ENCODE results near the gene ECM2. TPM values are rescaled to one million over a fixed set of nuclear protein-coding genes. Genes with fewer than 3 reads are reported as not detected.
A peak's percentile ranks its signal among the peaks of the same experiment; 100 is the strongest.

Gene ECM2
- total RNA-seq, 2 experiments from 2014 or later = not detected

DNA sequence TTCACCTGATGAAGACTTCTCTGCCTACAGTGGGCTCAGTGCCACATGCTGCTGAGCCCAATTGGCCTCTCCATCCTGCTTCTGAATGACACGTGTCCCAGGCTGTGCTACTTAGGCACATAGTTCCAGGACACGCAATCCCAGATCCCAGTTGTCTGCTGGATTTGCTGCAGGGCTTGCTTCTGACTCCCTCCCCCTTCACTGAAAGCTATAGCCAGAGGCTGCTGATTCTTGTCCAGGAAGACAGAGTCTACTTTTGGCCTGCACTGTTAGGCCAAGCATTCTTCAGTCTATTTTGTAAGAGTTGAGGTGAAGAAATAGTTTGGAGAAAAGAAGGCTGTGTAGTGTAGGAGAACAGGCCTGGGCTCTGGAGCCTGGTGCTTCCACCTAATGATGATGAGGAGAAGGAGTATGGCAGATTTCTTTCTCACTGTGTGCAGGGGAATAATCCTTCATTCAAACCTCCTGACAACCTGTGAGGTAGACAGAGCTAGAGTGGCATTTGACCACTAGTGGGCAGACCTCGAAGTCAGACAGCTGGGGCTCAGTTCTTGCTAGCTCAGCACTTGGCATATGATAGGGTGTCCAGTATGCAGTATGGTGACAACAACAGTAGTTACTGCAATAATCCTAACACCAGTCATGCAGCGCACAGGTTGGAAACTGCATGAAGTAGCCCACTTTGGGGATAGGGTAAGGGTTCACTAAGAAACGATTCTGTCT, 34.0 kb downstream of the ECM2 start:
- intact Hi-C loops (cut with DNase I, micrococcal nuclease) = no loop called here
- no peaks in the 10 kb centered on the region for H3K36me3 Mint-ChIP-seq (ENCODE audit: low read depth)
- Histone ChIP-seq H3K9me3 (ENCODE audit: control insufficient read depth in 1 of 2, insufficient read depth in 1 of 2, low read length in 2 of 2) (no peaks in the 10 kb centered on the region), H3K4me3 (ENCODE audit: low read length) (no peak overlapping the region), H3K27me3 (ENCODE audit: control insufficient read depth in 1 of 2, insufficient read depth in 2 of 2, low read length in 2 of 2) (no peaks in the 10 kb centered on the region), H3K27ac (ENCODE audit: low read depth in 1 of 2, low read length in 2 of 2) (no peak overlapping the region), H3K36me3 (ENCODE audit: insufficient read depth, low read length) (no peaks in the 10 kb centered on the region), H3K4me1 (ENCODE audit: insufficient read depth, low read length) (no peaks in the 10 kb centered on the region)
- CTCF ChIA-PET = no interaction called here
- H3K4me1 Mint-ChIP-seq (ENCODE audit: low read depth) = no peaks in the 10 kb centered on the region
- H3K27ac Mint-ChIP-seq = no peak overlapping the region
- no peaks in the 10 kb centered on the region for H3K27me3 Mint-ChIP-seq
- DNase-seq (peak in 2 of 14 experiments; percentile 3), ATAC-seq (ENCODE audit: poor library complexity) (no peak)
- TF ChIP-seq, protein P1, sequence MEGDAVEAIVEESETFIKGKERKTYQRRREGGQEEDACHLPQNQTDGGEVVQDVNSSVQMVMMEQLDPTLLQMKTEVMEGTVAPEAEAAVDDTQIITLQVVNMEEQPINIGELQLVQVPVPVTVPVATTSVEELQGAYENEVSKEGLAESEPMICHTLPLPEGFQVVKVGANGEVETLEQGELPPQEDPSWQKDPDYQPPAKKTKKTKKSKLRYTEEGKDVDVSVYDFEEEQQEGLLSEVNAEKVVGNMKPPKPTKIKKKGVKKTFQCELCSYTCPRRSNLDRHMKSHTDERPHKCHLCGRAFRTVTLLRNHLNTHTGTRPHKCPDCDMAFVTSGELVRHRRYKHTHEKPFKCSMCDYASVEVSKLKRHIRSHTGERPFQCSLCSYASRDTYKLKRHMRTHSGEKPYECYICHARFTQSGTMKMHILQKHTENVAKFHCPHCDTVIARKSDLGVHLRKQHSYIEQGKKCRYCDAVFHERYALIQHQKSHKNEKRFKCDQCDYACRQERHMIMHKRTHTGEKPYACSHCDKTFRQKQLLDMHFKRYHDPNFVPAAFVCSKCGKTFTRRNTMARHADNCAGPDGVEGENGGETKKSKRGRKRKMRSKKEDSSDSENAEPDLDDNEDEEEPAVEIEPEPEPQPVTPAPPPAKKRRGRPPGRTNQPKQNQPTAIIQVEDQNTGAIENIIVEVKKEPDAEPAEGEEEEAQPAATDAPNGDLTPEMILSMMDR (IDR thresholded peaks at IDR 0.05) = no peak
- POLR2A ChIA-PET = no interaction called here
- H3K9me3 Mint-ChIP-seq = no peaks in the 10 kb centered on the region
- H3K4me3 Mint-ChIP-seq = no peak overlapping the region

- intact Hi-C loops (cut with DNase I, micrococcal nuclease) = no loop called here
- Mint-ChIP-seq H3K36me3 (ENCODE audit: low read depth) (no peaks in the 10 kb centered on the region), H3K4me3 (no peak overlapping the region), H3K9me3 (no peaks in the 10 kb centered on the region), H3K4me1 (ENCODE audit: low read depth) (no peaks in the 10 kb centered on the region), H3K27ac (no peak overlapping the region), H3K27me3 (no peaks in the 10 kb centered on the region)
- Histone ChIP-seq H3K4me3 (ENCODE audit: low read length) (no peak overlapping the region), H3K4me1 (ENCODE audit: insufficient read depth, low read length) (no peaks in the 10 kb centered on the region), H3K9me3 (ENCODE audit: control insufficient read depth in 1 of 2, insufficient read depth in 1 of 2, low read length in 2 of 2) (no peaks in the 10 kb centered on the region), H3K27ac (ENCODE audit: low read depth in 1 of 2, low read length in 2 of 2) (no peak overlapping the region), H3K36me3 (ENCODE audit: insufficient read depth, low read length) (no peaks in the 10 kb centered on the region), H3K27me3 (ENCODE audit: control insufficient read depth in 1 of 2, insufficient read depth in 2 of 2, low read length in 2 of 2) (no peaks in the 10 kb centered on the region)
- ChIA-PET CTCF (no interaction called here), POLR2A (no interaction called here)
- DNase-seq (no peak), ATAC-seq (ENCODE audit: poor library complexity) (no peak)
- TF ChIP-seq, protein P1 (IDR thresholded peaks at IDR 0.05) = no peak
Observed at GRCh38 chr9:92500725-92501124, 35.1 kb downstream of the ECM2 start.

DNA sequence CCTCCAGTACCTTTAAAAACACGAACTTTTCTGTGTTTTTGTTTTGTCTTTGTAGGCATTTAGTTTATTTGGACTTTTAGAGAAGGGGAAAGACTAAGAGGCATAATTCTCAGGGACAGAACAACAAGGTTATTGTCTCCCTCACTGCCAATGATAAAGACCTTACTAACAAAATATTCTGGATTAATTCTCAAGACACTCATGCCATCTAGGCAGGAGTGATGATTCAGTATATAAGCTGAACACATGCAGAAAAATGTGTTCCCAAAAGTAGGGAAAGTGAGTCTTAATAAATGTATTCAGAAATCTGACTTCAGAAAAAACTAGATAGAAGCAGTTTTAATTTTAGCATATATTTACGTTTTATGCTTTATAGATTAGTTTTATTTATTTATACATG, 36.1 kb downstream of the ECM2 start:
- Mint-ChIP-seq H3K4me1 (ENCODE audit: low read depth) (no peaks in the 10 kb centered on the region), H3K36me3 (ENCODE audit: low read depth) (no peaks in the 10 kb centered on the region), H3K9me3 (no peaks in the 10 kb centered on the region), H3K27me3 (no peaks in the 10 kb centered on the region), H3K27ac (no peak overlapping the region), H3K4me3 (no peak overlapping the region)
- no peak for ATAC-seq (ENCODE audit: poor library complexity)
- CTCF ChIA-PET = no interaction called here
- Histone ChIP-seq H3K4me1 (ENCODE audit: insufficient read depth, low read length) (no peaks in the 10 kb centered on the region), H3K27ac (ENCODE audit: low read depth in 1 of 2, low read length in 2 of 2) (no peak overlapping the region), H3K27me3 (ENCODE audit: control insufficient read depth in 1 of 2, insufficient read depth in 2 of 2, low read length in 2 of 2) (no peaks in the 10 kb centered on the region), H3K9me3 (ENCODE audit: control insufficient read depth in 1 of 2, insufficient read depth in 1 of 2, low read length in 2 of 2) (no peaks in the 10 kb centered on the region), H3K4me3 (ENCODE audit: low read length) (no peak overlapping the region), H3K36me3 (ENCODE audit: insufficient read depth, low read length) (no peaks in the 10 kb centered on the region)
- intact Hi-C loops (cut with DNase I, micrococcal nuclease) = no loop called here
- TF ChIP-seq, protein P1 (IDR thresholded peaks at IDR 0.05) = no peak
- POLR2A ChIA-PET = no interaction called here
- no peak for DNase-seq
